TTC549 (cell line): Measurements from ENCODE around the gene GPR55.

Experiments used
- FAIRE-seq: peaks from 2 replicates; lab custom pipeline; 2012; peaks lifted over from hg19 to GRCh38; lab: Jason Lieb, UNC

Gene GPR55

DNA sequence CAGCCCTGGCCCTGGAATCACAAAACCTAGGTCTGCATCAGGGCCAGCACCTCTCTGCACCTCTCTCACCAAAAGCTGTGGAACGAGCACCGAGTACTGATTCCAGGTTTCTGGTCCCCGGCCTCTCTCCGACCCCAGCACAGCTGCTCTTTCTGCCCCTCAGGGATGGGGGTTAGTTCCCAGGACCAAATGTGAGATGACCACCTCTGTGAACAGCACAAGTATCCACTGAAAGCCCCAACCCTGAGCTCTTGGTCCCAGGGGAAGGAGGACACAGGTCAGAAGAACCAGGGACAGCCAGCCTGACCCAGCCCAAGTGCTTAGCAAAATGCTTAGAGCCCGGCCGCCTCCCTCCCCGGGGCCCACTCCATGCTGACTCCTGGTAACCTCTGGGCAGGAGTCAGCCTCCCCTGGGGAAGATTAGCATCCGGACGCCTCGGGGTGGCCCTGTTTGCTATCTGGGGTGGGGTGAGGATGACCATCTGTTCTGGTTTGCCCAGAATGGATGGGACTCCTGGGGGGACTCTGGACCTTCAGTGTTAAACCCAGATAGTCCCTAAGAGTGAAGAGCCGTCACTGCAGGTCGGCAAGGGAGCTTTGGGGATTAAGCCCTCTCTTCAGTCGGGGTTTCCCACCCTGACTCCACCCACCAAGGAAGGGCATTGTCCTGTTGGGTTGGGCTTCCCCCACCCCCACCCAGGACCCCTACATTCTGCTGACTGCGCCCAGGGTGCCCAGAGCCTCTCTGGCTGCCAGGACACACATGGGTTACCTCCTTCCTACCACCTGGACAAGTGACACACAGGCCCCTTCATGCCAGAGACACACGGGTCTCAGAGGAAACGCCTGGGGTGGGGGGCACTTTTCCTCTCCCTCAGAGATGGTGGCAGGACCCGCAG is 9.4 kb upstream of the GPR55 start:
- no peak for FAIRE-seq

DNA sequence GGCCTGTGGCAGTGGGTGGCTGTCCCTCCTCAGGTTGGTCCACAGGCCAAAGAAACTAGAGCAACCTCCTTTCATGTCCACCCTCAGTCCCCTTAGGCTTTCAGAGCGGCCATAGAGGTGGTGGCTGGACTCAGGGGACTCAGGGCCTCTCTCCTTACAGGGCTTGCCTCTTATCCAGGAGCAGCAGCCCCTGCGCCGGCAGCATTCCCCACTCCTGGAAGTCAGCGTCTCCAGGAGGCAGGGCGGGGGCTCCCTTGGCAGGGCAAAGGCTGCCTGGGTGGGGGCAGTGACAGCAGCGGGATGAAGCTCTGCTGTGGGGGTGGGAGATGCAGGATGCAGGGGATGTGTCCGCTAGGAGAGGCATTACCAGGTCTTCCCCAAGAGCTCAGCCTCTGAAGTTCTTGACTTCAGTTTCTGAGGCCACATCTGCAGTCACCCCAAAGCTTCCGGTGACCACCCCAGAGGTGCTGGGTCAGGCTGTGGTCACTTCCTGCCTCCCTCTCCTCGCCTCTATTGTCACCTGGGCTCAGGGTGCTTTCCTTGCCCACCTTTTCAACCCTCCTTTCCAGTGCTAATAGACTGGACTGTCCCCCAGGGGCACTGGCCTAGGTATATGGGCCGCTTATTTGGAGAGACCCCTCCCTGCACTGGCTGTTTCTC is 8.6 kb upstream of the GPR55 start:
- no peak for FAIRE-seq

DNA sequence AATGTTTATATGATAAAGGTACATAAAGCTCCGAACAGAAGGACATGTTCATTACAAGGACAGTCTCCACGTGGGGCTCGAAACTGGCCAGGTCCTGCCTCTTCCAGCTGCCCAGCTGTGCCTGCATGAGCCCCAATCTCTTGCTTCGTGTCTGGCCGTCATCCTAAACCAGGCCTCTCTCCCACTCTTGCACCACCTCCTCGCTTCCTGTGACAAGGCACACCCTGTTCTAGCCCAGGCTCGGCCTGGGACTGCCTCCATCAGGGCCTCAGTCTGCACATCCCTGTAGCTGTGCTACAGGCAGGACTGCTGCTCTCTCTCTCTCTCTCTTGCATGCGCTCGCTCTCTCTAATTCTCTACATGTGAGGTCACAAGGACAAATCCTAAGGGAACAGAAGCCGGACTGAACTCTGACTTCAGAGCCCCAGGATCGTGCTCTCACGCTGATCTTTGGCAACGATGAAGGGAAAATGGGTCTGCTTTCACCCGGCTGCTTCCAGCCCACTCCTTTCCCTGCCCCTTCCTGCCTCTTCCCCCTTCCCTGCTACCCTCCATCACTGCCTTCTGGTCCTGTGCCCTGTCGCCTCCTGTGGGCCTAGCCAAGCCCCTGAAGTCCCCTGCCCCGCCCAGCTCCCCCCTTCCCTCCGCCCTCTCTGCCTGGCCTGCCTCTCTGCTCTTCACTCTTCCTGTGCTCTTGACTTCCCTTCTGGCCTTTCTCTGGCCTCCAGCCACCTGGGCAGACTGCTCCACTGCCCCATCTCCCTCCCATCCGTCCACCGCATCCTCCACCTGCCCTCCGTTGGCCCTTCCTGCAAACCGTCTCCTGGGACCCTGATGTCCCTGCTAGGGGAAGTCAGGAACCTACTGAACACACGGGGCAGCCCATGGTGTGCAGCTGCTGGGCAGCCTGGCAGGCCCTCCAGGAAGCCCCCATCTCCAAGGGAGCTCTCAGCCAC is 7.8 kb upstream of the GPR55 start:
- FAIRE-seq, result no peak

DNA sequence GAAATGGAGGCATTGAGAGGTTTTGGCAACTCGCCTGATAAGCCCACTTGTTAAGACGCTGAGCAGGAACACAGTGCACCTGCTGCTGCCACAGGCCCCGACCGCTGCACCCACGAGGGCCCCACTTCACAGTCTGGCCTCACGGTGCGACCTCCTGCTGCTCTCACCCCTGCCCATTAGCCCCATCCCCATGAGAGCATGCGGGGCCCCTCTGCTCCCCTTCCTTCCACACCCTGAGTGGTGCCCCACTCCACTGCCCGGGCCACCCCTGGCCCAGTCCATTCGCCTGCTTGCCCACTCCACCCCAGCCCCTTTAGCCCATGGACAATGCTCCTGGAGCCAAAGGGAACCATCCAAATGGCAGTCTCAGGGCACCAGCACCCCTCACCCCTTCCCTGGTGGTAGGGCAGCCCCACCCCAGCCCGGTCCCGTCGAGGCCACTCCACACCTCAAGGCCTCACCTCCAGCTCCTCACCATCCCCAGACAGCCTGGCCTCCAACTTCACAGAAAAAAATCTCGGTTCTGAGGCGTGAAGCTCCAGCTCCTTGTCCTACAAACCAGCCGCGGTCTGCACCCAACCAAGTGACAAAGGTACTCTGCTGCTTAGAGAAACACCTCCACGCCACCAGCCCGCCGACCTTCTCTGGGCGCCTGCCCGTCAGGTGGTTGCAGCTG is 6.7 kb upstream of the GPR55 start:
- no peak for FAIRE-seq

DNA sequence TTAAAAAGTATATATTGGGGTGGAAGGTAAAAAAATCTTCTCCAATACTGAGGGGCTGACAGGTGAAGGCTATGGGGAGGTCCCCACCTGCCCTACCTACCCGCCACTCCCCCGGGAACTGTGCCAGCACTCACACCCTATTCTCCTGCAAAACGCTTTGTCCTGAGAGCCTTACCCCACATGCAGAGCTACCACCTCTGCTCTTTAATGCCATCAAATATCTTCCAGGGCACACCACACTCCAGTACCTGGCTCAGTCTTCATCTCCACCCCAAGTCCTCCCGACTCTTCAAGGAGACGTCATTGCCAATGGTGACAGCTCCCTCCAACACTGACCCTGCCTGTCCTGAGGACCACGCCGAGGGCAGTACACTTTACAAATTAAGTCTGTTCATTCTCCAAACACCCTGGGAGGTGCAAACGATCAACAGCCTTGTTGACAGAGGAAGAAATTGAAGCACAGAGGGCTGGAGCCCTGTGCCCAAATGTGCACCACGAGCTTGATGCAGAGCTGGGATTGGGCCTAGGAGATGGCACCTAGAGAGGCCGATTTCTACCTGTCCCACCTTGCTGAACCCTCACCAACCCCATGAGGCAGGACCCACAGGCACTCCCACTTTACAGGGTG is 6.0 kb upstream of the GPR55 start:
- no peak for FAIRE-seq

DNA sequence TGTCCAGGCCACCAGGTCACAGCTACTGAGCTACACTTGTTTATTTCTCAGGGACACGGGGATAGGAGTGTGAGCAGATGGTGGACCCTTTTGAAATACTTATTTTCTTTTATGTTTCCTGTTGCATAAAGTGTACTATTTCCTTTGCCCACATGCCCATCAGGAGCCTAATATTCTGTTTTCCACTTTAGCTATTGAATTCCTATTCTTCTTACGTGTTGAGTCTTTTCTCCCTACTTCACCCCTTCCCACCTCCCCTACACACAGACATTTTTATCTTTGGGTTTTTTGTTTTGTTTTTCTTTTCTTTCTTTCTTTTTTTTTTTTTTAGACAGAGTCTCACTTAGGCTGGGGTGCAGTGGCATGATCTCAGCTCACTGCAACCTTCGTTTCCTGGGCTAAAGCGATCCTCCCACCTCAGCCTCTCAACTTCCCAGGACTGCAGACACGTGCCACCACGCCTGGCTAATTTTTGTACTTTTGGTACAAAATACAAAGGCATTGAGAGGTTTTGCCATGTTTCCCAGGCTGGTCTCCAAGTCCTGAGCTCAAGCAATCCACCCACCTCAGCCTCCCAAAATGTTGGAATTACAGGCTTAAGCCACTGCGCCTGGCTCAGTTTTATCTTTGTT is 5.2 kb upstream of the GPR55 start:
- FAIRE-seq, result no peak

DNA sequence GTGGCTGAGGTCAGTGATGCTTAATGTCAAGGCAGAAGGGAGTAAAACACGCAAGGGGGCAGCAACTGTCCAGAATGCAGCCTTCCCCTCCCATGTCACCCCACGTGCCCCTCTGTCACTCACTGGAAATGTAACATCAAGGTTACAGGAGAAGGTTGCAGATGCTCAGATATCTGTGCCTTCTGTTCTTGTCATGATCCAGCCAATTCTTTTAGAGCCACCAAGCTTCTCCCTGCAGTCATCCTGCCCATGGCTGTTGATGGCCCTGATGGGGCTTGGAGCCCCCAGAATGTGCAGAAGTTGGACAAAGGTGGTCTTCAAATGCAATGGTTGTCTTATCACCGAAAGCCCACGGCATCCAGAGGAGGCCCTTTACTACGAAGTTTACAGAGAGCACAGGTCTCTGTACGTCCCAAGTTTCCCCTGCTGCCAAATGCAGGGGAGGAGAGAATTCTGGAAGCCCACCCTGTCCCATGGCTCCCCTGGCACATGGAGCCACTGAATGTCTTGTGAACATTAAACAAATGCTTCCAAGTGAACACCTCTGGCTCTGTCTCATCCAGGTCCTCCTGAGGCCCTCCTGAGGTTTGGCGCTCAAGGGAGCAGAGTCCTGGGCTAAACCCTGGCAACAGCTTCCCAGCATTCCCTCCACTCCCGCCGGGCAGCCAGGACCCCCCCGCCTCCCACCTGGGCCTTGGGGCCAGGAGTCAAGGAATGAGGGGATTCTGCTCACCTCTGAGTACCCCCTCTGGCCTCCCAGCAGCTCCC is 4.5 kb upstream of the GPR55 start:
- FAIRE-seq, result no peak

DNA sequence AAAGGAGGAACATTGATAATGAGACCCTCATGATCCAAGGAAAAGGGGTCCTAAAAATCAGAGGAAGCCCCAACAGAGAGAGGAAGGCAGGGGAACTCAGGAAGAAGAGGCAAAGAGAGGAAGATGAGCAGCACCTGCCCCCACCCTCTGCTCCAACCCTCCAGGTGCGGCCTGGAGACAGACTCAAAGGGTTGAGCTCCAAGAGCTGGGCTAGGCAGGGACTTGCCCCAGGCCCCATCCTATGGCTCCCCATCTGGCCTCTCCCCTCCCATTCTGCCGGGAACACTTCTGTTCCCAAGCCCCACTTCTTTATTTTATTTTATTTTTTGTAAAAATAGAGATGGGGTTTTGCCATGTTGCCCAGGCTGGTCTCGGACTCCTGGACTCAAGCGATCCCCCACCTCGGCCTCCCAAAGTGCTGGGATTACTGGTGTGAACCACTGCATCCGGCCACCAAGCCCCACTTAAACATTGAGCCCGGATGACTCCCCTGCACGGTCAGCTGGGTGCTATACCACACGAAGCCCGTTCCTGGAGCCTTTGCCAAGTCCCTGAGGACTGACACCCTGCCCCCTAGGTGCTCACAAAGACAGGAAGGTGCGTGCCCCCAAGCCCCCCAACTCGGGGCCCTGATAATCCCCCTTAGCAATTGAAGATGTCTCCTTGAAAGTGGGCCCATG is 3.8 kb upstream of the GPR55 start:
- no peak for FAIRE-seq

DNA sequence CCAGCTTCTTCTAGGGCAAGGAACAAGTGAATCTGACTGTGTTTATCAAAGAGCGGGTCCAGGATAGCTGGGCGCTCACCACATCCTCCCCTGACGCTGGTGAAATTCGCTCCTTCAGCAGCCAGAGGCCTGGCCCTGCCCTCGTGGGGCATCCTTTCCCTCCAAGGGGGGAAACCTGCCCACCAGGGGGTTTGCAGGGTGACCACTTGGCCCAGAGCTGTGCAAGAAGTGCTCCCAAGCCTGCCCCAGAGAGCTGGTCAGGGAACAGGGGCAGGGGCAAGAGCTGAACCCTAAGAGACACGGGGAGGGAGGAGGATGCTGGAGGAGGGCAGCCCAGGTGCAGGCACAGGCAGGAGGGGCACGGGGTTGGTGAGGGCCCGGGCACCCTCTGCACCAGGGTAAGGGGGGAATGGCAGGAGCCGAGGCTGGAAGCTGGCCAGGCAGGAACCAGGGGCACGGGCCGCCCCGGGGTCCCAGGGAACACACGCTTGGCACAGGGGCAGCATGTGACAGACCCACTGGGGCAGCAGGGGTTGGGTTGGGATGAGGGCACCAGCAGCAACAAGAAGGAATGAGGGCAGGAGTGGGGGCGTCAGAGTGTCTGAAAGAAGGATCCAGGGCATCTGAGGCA is 2.8 kb upstream of the GPR55 start:
- no peak for FAIRE-seq

DNA sequence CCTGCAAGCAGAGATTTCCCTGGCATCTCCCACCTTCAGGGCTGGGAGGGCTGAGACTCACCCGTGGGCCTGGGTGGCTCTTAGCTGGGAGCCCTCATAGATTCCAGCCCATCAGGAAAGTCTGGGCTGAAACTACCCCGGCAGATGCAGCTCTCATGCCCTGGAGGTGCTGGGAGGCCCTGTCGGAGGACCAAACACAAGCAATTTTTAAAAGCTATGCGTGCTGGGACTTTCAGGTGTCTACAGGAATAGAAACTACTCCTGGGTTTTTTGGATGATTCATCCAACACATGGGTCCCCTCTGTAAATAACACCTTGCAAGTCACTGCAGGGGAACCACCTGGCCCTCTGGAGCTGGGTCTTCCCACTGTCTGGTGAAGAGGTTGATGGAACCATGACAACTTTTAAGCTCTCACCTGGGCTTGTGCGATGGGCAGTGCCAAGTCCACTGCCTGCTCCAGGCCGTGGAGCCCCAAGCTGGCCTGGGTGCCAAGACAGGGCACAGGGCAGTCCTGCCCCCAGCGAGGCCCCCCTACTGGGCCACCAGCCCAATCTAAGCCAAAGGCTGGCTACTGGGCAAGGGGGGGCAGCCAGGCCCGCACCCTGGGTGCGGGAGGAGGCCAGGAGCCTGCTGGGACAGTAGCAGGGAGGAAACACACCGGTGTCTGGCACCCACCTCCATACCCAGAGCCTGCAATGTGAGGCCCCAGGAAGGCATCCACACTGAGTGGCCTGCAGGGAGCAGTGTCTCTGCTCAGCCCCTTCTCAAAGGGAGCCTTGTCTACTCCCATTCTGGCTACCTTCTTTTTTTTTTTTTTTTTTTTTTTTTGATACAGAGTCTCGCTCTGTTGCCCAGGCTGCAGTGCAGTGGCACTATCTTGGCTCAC is 1.1 kb upstream of the GPR55 start:
- no peak for FAIRE-seq

DNA sequence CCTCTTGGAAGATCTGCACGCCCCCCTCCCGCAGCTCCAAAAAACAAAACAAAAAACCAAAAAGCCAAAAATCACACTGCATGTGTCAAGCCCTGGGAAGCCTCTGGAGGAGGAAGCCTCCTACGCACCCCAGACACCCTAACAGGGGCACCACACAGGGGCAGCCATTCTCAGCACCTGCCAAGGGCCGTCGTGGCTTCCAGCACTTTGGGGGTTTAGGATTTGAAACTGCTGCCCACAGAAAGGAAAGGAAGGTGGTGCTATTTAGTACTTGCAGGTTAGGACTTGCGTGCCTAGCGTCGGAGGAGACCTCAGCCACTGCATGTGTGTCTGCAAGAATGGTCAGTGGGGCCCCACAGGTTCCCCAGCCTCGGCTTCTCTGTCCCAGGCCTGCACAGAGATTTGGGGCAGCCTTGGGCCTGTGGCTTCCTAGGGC is 419 bp upstream of the GPR55 start:
- FAIRE-seq, result no peak

DNA sequence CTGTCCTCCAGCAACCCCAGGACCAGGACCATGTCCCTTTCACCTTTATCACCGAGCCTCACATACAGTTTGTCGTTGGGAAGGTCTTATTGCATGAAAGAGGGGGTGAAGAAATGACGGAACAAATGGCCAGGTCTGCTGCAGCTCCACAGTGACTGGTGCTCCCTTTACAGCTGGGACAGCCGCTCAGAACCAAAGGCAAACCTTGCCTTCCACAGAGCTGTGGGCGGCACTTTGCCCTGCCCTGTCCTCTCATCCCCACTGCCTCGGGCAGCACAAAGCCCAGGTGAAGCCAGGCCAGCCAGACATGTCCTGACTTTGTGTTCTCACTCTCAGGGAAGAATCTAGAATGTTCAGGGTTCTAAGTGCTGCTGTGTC is 961 bp downstream of the GPR55 start:
- FAIRE-seq, result no peak

DNA sequence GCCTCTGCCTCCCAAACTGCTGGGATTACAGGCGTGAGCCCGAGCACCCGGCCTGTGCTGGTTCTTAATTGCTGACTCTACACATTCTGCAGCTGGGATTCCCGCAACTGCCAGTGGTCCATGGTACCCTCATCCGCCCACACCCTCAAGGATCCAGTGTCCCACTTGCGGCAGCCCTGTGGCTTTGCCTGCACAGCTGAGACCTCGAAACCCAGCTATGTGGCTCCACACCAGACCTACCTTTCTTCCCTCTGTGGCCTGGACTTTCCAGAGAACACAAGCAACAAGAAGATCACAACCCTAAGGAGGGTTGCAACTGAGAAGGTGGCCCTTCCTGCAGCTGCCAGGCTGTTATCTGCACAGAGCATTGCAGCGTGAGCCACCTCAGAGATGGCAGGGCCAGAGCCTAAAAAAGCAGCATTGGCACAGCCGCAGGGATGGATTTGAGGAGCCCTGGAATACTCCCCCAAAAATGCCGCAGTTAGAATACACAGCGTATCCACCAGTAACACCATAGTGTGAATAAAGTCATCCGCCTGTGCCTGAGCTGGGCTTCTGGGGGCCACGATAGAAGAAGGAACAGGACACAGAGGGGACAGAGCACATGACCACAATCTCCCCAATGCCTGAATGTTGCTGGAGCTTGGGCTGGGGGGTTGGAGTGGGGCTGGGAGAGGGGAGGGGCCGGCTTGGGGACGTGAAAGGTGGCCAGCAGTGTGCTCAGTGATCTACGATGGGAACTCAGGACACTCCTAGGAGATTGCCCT is 1.9 kb downstream of the GPR55 start:
- FAIRE-seq, result no peak

DNA sequence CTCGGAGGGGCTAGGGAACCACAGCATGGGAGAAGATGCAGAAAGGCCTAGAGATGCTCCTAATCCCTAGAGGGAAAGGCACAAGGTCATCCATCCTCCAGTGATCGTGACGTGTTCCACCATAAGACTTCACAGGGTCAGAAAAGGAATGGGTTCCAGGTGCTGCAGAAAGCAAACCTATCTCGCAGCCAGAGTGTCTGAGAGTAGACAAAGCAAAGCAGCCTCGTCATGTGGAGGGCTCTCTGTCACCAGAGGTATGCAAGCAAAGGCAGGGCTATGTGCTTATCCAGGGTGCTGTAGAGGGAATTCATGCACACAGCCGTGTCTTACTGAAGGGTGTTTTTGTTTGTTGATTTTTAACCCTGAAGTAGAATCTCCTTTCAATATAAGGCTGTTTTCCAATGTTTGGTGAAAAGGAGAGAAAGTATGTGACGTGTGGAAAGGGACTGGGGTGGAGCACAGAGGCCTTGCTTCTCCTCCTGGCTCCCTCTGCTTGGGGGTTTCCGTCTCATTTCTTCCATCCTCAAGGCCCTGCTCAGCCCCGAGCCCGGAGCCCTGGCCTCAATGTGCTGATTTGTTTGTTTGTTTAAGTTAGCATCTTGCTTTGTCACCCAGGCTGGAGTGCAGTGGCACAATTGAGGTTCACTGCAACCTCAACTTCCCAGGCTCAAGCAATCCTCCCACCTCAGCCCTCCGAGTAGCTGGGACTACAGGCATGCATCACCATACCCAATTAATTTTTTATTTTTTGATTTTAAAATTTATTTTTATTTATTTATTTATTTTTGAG is 3.0 kb downstream of the GPR55 start:
- FAIRE-seq, result no peak

DNA sequence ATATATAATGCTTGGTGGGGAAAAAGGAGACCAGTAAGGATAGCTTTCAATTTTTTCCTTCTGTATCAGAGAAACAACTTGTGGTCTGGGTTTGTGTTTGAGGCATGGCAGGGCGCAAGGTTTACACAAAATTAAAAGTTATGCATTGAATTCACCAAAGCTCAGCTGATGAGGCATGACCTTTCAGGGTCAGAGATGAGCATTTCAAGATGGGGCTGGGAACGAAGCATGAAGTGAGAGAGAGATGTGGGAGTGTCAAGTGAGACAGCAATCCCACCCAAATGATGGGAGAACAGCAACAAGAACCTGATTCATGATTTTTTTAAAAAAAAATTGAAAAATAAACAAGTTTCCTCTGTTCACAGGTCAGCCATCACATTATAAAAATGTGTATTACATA is 4.9 kb downstream of the GPR55 start:
- FAIRE-seq, result no peak

DNA sequence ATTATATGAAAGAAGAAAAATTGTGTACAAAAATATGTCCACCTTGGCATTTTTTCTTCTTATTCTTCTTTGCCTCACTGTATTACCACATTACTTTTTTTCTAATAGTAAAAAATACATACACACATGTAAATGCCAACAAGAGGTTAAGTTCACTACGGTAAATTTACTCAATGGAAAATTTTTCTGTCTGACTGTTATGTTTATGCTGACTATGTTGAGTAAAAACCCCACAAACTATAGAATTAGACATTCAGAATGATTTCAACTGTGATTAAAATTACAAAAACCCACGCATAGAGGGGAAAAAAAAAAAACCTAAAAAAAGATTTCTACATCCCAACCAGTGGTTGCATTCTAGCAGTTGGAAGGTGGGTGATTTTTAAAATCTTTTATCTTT is 5.4 kb downstream of the GPR55 start:
- no peak for FAIRE-seq

DNA sequence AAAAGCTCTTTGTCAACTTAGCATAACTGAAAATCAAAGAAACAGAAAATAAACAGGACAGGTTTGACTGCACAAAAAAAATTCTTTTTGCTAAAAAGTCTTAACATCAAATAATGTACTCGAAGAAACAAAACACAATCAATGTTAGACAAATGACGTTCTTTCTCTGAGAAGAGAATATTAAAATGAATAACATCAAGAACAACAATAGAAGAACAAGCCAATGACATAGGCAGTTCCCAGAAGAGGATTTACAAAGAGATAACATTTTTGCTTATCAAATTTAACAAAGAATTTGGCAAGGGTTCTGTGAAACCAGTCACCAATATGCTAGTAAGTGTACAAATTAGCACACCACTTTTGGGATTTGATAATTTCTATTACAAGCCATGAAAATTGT is 5.8 kb downstream of the GPR55 start:
- no peak for FAIRE-seq
